GM15510 (cell line): Measurements from ENCODE around the gene MLPH.
A peak's percentile ranks its signal among the peaks of the same experiment; 100 is the strongest.

Experiments used
- POLR2A ChIP-seq: IDR thresholded peaks from 3 replicates; pipeline ENCODE4 v1.6.1; 2011; ENCODE audit warnings: borderline replicate concordance; ENCODE audit not compliant: insufficient read length; ENCODE audit errors: extremely low read depth

MLPH gene

GRCh38 chr2:237471438-237472186 lies 15.4 kb upstream of the MLPH start:
- TF ChIP-seq POLR2A, result no peak

GRCh38 chr2:237472187-237472712 lies 14.8 kb upstream of the MLPH start:
- no peak for TF ChIP-seq POLR2A

GRCh38 chr2:237472909-237473877 lies 13.9 kb upstream of the MLPH start:
- TF ChIP-seq POLR2A, result no peak

- TF ChIP-seq POLR2A, result no peak
These were observed 13.1 kb upstream of the MLPH start for GRCh38 chr2:237473878-237474441.

- no peak for TF ChIP-seq POLR2A
These were observed 12.6 kb upstream of the MLPH start for GRCh38 chr2:237474442-237474911.

- peak; percentile 39 for TF ChIP-seq POLR2A
These were observed 11.9 kb upstream of the MLPH start for GRCh38 chr2:237474931-237475703.

GRCh38 chr2:237475704-237476141 lies 11.3 kb upstream of the MLPH start:
- no peak for TF ChIP-seq POLR2A

GRCh38 chr2:237478095-237478494 lies 9.0 kb upstream of the MLPH start:
- TF ChIP-seq POLR2A, result no peak

GRCh38 chr2:237478979-237479378 lies 8.1 kb upstream of the MLPH start:
- TF ChIP-seq POLR2A, result no peak

- TF ChIP-seq POLR2A, result no peak
These were observed 7.3 kb upstream of the MLPH start for GRCh38 chr2:237479747-237480146.

GRCh38 chr2:237480556-237480955 lies 6.5 kb upstream of the MLPH start:
- TF ChIP-seq POLR2A, result no peak

GRCh38 chr2:237480988-237481525 lies 6.0 kb upstream of the MLPH start:
- TF ChIP-seq POLR2A, result no peak

GRCh38 chr2:237482485-237482884 lies 4.6 kb upstream of the MLPH start:
- TF ChIP-seq POLR2A, result no peak
